SK-N-SH treated with all-trans-retinoic acid at 6 μM for 48 hours (cell line): ENCODE results near the gene MTCH1.

ENCODE experiments used
- ATAC-seq: fragments of 200-7000 bp; cut with Tn5 transposase; 3 replicates; pipeline ENCODE4 v1.9.1; 2020; ENCODE audit warnings: mild to moderate bottlenecking, moderate library complexity
- ARNTL ChIP-seq: fragments of 450-650 bp; formaldehyde crosslinking; IDR thresholded peaks from 2 replicates; pipeline ENCODE4 v1.5.0; 2020; ENCODE audit warnings: low read depth, mild to moderate bottlenecking, moderate library complexity, borderline replicate concordance
- BACH2 ChIP-seq: fragments of 250-450 bp; sonication (Bioruptor Pico); IDR thresholded peaks from 2 replicates; pipeline ENCODE4 v1.9.0; 2021; ENCODE audit warnings: mild to moderate bottlenecking, borderline replicate concordance
- CREB5 ChIP-seq: fragments of 250-450 bp; sonication (Bioruptor Pico); IDR thresholded peaks from 2 replicates; pipeline ENCODE4 v1.5.1; 2020; ENCODE audit warnings: low read depth, mild to moderate bottlenecking, moderate library complexity
- CSDC2 ChIP-seq: fragments of 250-450 bp; sonication (Bioruptor Pico); IDR thresholded peaks from 2 replicates; pipeline ENCODE4 v1.5.0; 2020; ENCODE audit warnings: mild to moderate bottlenecking, moderate library complexity
- CSRNP3 ChIP-seq: fragments of 250-450 bp; sonication (Bioruptor Pico); IDR thresholded peaks from 2 replicates; pipeline ENCODE4 v1.5.1; 2021; ENCODE audit warnings: mild to moderate bottlenecking, moderate library complexity
- ESRRG ChIP-seq: fragments of 250-450 bp; sonication (Bioruptor Pico); IDR thresholded peaks from 2 replicates; pipeline ENCODE4 v1.6.1; 2021; ENCODE audit warnings: mild to moderate bottlenecking
- GLIS3 ChIP-seq: fragments of 250-450 bp; sonication (Bioruptor Pico); IDR thresholded peaks from 2 replicates; pipeline ENCODE4 v1.5.0; 2020; ENCODE audit warnings: mild to moderate bottlenecking, moderate library complexity
- ISL1 ChIP-seq: fragments of 250-450 bp; sonication (Bioruptor Pico); IDR thresholded peaks from 2 replicates; pipeline ENCODE4 v2.1.2; 2022; ENCODE audit warnings: mild to moderate bottlenecking, moderate library complexity
- OSR1 ChIP-seq: fragments of 250-450 bp; sonication (Bioruptor Pico); IDR thresholded peaks from 2 replicates; pipeline ENCODE4 v1.8.0; 2022; ENCODE audit warnings: moderate library complexity, mild to moderate bottlenecking, inconsistent platforms
- PPARA ChIP-seq: fragments of 250-450 bp; sonication (Bioruptor Pico); IDR thresholded peaks from 2 replicates; pipeline ENCODE4 v1.5.0; 2020; ENCODE audit warnings: mild to moderate bottlenecking, borderline replicate concordance
- RARB ChIP-seq: fragments of 250-450 bp; sonication (Bioruptor Pico); IDR thresholded peaks from 2 replicates; pipeline ENCODE4 v1.8.0; 2021; ENCODE audit warnings: mild to moderate bottlenecking, moderate library complexity
- SNAI2 ChIP-seq: fragments of 250-450 bp; sonication (Bioruptor Pico); IDR thresholded peaks from 2 replicates; pipeline ENCODE4 v1.5.0; 2020; ENCODE audit warnings: mild to moderate bottlenecking, moderate library complexity
- TOX ChIP-seq: fragments of 250-450 bp; sonication (Bioruptor Pico); IDR thresholded peaks from 2 replicates; pipeline ENCODE4 v1.8.0; 2021; ENCODE audit warnings: mild to moderate bottlenecking, moderate library complexity, borderline replicate concordance
- TSHZ2 ChIP-seq: fragments of 250-450 bp; sonication (Bioruptor Pico); IDR thresholded peaks from 2 replicates; pipeline ENCODE4 v1.5.0; 2020; ENCODE audit warnings: mild to moderate bottlenecking, moderate library complexity
- ZC3H10 ChIP-seq: fragments of 250-450 bp; sonication (Bioruptor Pico); IDR thresholded peaks from 2 replicates; pipeline ENCODE4 v1.5.1; 2021; ENCODE audit warnings: mild to moderate bottlenecking, moderate library complexity
- ZFP3 ChIP-seq: fragments of 250-450 bp; sonication (Bioruptor Pico); IDR thresholded peaks from 2 replicates; pipeline ENCODE4 v1.5.0; 2020; ENCODE audit warnings: mild to moderate bottlenecking, moderate library complexity
- ZFP30 ChIP-seq: fragments of 450-650 bp; formaldehyde crosslinking; IDR thresholded peaks from 2 replicates; pipeline ENCODE4 v1.5.0; 2022; ENCODE audit warnings: mild to moderate bottlenecking, moderate library complexity
- ZNF565 ChIP-seq: fragments of 450-650 bp; formaldehyde crosslinking; conservative IDR thresholded peaks from 2 replicates; pipeline ENCODE4 v1.5.0; 2020; ENCODE audit warnings: low read depth, mild to moderate bottlenecking, moderate library complexity
- ZNF70 ChIP-seq: fragments of 450-650 bp; formaldehyde crosslinking; IDR thresholded peaks from 2 replicates; pipeline ENCODE4 v1.5.0; 2020; ENCODE audit warnings: mild to moderate bottlenecking, moderate library complexity
- ZNF8 ChIP-seq: fragments of 450-650 bp; formaldehyde crosslinking; IDR thresholded peaks from 2 replicates; pipeline ENCODE4 v1.5.0; 2020; ENCODE audit warnings: mild to moderate bottlenecking, moderate library complexity
- TF ChIP-seq, protein P1 (sequence below): fragments of 250-450 bp; sonication (Bioruptor Pico); IDR thresholded peaks from 2 replicates; pipeline ENCODE4 v1.8.0; 2020; ENCODE audit warnings: mild to moderate bottlenecking, moderate library complexity, borderline replicate concordance
- TF ChIP-seq, protein P2 (sequence below): fragments of 250-450 bp; sonication (Bioruptor Pico); IDR thresholded peaks from 2 replicates; pipeline ENCODE4 v1.8.0; 2021; ENCODE audit warnings: low read depth, mild to moderate bottlenecking, moderate library complexity, borderline replicate concordance

MTCH1 gene

DNA sequence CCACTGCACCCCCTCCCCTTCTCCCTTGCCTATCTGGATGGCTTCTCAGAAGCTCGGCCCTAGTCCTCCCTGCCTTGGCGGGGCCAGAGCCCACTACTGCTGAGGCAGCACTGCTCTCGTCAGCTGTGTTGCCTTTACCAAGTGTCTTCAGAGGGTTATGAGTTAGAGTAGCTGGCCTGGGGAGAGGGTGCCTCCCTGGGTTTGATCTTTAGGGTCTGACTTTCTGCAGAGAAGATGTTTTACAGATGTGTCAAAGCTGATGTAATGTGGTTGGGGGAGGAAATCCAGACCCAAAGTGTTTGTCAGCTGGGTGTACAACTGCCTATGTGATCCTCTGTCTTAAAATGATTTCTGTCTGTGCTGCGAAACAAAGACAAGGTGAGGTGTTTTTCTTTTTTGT is 61.9 kb downstream of the MTCH1 start:
- no peak for ATAC-seq
- no peak for TF ChIP-seq ZFP30 (CRISPR knock-in tag)
- TF ChIP-seq ZNF565: no peak
- no peak for TF ChIP-seq TOX (CRISPR knock-in tag)
- no peak for TF ChIP-seq CSRNP3 (CRISPR knock-in tag)
- TF ChIP-seq BACH2 (CRISPR knock-in tag): no peak
- no peak for TF ChIP-seq TSHZ2 (CRISPR knock-in tag)
- TF ChIP-seq, protein P1, sequence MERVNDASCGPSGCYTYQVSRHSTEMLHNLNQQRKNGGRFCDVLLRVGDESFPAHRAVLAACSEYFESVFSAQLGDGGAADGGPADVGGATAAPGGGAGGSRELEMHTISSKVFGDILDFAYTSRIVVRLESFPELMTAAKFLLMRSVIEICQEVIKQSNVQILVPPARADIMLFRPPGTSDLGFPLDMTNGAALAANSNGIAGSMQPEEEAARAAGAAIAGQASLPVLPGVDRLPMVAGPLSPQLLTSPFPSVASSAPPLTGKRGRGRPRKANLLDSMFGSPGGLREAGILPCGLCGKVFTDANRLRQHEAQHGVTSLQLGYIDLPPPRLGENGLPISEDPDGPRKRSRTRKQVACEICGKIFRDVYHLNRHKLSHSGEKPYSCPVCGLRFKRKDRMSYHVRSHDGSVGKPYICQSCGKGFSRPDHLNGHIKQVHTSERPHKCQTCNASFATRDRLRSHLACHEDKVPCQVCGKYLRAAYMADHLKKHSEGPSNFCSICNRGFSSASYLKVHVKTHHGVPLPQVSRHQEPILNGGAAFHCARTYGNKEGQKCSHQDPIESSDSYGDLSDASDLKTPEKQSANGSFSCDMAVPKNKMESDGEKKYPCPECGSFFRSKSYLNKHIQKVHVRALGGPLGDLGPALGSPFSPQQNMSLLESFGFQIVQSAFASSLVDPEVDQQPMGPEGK (CRISPR knock-in tag): no peak
- TF ChIP-seq, protein P2, sequence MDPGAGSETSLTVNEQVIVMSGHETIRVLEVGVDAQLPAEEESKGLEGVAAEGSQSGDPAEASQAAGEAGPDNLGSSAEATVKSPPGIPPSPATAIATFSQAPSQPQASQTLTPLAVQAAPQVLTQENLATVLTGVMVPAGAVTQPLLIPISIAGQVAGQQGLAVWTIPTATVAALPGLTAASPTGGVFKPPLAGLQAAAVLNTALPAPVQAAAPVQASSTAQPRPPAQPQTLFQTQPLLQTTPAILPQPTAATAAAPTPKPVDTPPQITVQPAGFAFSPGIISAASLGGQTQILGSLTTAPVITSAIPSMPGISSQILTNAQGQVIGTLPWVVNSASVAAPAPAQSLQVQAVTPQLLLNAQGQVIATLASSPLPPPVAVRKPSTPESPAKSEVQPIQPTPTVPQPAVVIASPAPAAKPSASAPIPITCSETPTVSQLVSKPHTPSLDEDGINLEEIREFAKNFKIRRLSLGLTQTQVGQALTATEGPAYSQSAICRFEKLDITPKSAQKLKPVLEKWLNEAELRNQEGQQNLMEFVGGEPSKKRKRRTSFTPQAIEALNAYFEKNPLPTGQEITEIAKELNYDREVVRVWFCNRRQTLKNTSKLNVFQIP (CRISPR knock-in tag): no peak
- no peak for TF ChIP-seq ZNF8
- TF ChIP-seq ESRRG (CRISPR knock-in tag): no peak
- no peak for TF ChIP-seq CSDC2 (CRISPR knock-in tag)
- no peak for TF ChIP-seq OSR1 (CRISPR knock-in tag)
- TF ChIP-seq PPARA (CRISPR knock-in tag): no peak
- no peak for TF ChIP-seq ZFP3 (CRISPR knock-in tag)
- TF ChIP-seq ZC3H10 (CRISPR knock-in tag): no peak
- no peak for TF ChIP-seq ISL1 (CRISPR knock-in tag)
- TF ChIP-seq GLIS3: no peak
- no peak for TF ChIP-seq ARNTL
- TF ChIP-seq ZNF70 (CRISPR knock-in tag): no peak
- TF ChIP-seq CREB5 (CRISPR knock-in tag): no peak

DNA sequence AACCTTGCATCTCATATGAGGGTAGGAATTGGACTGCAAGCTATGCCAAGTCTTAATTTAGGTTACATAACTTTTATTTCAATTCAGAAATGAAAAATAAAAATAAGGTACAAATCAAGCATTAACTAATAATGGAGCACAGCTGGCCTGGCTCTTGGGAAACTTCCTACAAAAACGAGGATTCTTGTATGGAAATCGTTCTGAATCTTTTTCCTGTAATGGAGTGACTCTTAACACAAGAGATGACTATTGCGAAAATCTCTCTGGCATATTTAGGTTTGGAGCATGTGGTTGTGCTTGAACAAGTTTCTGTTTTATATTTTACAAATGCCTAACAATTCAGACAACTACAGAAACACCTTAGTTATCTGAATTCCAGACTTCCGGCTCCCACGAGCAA is 65.5 kb downstream of the MTCH1 start:
- no peak for ATAC-seq

DNA sequence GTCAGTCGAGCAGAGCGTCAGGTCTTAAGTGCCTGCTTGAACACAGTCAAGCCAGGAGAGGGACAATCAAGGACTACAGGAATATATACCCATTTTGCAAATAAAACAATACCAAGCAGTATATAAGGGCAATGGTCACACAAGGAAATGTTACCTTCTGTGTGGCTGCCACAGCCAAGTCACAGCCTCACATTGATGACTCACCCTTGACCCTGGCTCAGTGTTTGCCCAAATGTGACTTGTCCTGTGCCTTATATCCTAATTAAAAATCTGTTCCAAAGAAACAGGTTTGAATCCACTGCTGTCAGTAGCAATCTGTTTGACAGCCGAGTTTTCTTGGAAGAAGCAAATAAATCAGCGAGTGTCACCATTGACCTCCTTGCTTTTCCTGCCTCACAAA is 65.9 kb downstream of the MTCH1 start:
- TF ChIP-seq SNAI2 (CRISPR knock-in tag) (no peak), RARB (no peak), ISL1 (CRISPR knock-in tag) (no peak), ZFP30 (CRISPR knock-in tag) (no peak)
- no peak for ATAC-seq

More for the DNA sequence above, 65.5 kb downstream of the MTCH1 start:
- no peak for TF ChIP-seq ZFP3 (CRISPR knock-in tag)
